ENCODE measurements around the gene FERMT3. TPM values are rescaled to one million over a fixed set of nuclear protein-coding genes. Genes with fewer than 3 reads are reported as not detected.

The FERMT3 gene
- total and polyA plus RNA-seq, 2 of the 13 experiments (the other 11 are each of a cell fraction or from before 2014, with no cell fraction given): 0.29 TPM; not detected in 1

DNA sequence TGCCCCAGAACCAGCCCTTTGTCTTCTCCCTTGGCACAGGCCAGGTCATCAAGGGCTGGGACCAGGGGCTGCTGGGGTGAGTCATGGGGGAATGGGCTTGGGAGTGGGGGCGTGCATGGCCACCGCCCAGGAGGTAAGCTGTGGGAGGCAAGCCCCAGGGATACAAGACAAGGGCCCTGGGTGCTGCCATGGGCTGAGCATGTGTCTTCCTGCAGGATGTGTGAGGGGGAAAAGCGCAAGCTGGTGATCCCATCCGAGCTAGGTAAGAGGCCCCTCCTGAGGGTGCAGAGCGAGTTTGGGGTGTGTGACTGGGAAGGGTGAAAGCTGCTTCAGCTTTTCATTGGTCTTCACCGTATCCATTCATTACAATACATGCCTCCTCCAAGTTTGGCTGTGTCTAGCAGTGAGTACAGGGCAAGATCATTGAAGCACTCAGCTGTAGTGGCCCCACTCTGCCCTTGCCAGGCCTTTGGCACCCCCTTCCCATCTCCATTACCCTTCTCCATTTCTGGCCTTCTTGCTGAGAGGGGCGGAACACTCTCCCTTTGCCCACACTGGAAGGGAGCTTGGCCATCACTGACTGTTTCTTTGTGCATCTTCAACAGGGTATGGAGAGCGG is 36.8 kb downstream of the FERMT3 start:
- H3K9me3 ChIP-seq (ENCODE audit: low read length): no peaks in the 10 kb centered on the region
- no peak for FAIRE-seq
- no peak for ATAC-seq
- 99% methylated on average over 8 of the region's 8 CpGs for WGBS (ENCODE audit: low lambda C conversion rate)
- H3K79me2 ChIP-seq (ENCODE audit: insufficient read depth, low read length): peaks cover 26% of the 10 kb centered on the region
- CTCF ChIA-PET (ENCODE audit: low intra/inter-chr PET ratio, low total read pairs): no interaction called here
- H3K4me2 ChIP-seq (ENCODE audit: low read depth, low read length): peak overlapping the region; percentile 95
- no peaks in the 10 kb centered on the region; a peak in 1 of 5 replicates for H3K27me3 ChIP-seq (ENCODE audit: control insufficient read depth in 1 of 2, insufficient read depth in 2 of 2, low read length in 2 of 2)
- in situ Hi-C loops (cut with HindIII; ENCODE audit: extremely low pct_ligation_motif_present, low pct_unique_long_range_greater_than_20kb) (loop anchor here (5.0 kb wide), 1 partner anchor 59 kb away; the partner anchor contains the start of gene CATSPERZ), intact Hi-C loops (cut with micrococcal nuclease; ENCODE audit: unreplicated experiment) (loop anchor here (5.0 kb wide), 1 partner anchor 56 kb away; the partner anchor contains the start of gene STIP1)
- H4K20me1 ChIP-seq (ENCODE audit: insufficient read depth, low read length): no peaks in the 10 kb centered on the region
- no TSS peak for BruUV-seq (replicated peaks)
- peak overlapping the region; percentile 13; the same call in 1 of the 2 replicates for H3K9ac ChIP-seq (ENCODE audit: insufficient read depth, low read depth, low read length)
- H2AFZ ChIP-seq (ENCODE audit: low read length): no peak overlapping the region
- H3K36me3 ChIP-seq (replicated peaks in 1 of 2; ENCODE audit: control insufficient read depth in 1 of 2, insufficient read depth in 2 of 2, low read length in 2 of 2): peaks cover 0 to 11% of the 10 kb centered on the region in 2 experiments; a peak in 3 of 5 replicates
- no peak for DNase-seq (ENCODE audit: low spot score)
- peak overlapping the region in 1 of 3 experiments; percentile 20; a peak in 1 of 6 replicates for H3K4me3 ChIP-seq (replicated peaks in 1 of 3; ENCODE audit: insufficient read depth in 1 of 3, low read depth in 2 of 3, low read length in 3 of 3)
- no peak overlapping the region for H3K27ac ChIP-seq (ENCODE audit: extremely low read length, insufficient read depth, low read length)
- POLR2A ChIA-PET: interaction anchor here (1.2 to 8.3 kb wide), 5 partner anchors 17 to 67 kb away, joined by 3 to 113 read pairs (median 15); partner anchors contain the start of genes NUDT22 and TRPT1
- H3K4me1 ChIP-seq (ENCODE audit: insufficient read depth, low read length): peaks cover 52% of the 10 kb centered on the region
- TF ChIP-seq AGO2 (optimal IDR thresholded peaks at IDR 0.05; ENCODE audit: low read depth, low read length): peak; percentile 87
- TF ChIP-seq, protein P1, sequence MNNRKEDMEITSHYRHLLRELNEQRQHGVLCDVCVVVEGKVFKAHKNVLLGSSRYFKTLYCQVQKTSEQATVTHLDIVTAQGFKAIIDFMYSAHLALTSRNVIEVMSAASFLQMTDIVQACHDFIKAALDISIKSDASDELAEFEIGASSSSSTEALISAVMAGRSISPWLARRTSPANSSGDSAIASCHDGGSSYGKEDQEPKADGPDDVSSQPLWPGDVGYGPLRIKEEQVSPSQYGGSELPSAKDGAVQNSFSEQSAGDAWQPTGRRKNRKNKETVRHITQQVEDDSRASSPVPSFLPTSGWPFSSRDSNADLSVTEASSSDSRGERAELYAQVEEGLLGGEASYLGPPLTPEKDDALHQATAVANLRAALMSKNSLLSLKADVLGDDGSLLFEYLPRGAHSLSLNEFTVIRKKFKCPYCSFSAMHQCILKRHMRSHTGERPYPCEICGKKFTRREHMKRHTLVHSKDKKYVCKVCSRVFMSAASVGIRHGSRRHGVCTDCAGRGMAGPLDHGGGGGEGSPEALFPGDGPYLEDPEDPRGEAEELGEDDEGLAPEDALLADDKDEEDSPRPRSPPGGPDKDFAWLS (CRISPR knock-in tag; IDR thresholded peaks at IDR 0.05; ENCODE audit: borderline replicate concordance): no peak
- TF ChIP-seq, protein P2, sequence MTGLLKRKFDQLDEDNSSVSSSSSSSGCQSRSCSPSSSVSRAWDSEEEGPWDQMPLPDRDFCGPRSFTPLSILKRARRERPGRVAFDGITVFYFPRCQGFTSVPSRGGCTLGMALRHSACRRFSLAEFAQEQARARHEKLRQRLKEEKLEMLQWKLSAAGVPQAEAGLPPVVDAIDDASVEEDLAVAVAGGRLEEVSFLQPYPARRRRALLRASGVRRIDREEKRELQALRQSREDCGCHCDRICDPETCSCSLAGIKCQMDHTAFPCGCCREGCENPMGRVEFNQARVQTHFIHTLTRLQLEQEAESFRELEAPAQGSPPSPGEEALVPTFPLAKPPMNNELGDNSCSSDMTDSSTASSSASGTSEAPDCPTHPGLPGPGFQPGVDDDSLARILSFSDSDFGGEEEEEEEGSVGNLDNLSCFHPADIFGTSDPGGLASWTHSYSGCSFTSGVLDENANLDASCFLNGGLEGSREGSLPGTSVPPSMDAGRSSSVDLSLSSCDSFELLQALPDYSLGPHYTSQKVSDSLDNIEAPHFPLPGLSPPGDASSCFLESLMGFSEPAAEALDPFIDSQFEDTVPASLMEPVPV (CRISPR knock-in tag; IDR thresholded peaks at IDR 0.05): no peak
- peak in 1 of 2 experiments; percentile 15; a peak in 1 of 4 replicates for TF ChIP-seq POLR2A (IDR thresholded peaks at IDR 0.05; ENCODE audit: insufficient read depth in 1 of 2, low read depth in 2 of 2, low read length in 2 of 2)
- TF ChIP-seq, protein P3, sequence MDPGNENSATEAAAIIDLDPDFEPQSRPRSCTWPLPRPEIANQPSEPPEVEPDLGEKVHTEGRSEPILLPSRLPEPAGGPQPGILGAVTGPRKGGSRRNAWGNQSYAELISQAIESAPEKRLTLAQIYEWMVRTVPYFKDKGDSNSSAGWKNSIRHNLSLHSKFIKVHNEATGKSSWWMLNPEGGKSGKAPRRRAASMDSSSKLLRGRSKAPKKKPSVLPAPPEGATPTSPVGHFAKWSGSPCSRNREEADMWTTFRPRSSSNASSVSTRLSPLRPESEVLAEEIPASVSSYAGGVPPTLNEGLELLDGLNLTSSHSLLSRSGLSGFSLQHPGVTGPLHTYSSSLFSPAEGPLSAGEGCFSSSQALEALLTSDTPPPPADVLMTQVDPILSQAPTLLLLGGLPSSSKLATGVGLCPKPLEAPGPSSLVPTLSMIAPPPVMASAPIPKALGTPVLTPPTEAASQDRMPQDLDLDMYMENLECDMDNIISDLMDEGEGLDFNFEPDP (CRISPR knock-in tag; conservative IDR thresholded peaks at IDR 0.05): no peak
- no peak for TF ChIP-seq ZNF790 (CRISPR knock-in tag; IDR thresholded peaks at IDR 0.05; ENCODE audit: borderline replicate concordance)
- no peak for TF ChIP-seq BHLHE40 (IDR thresholded peaks at IDR 0.05; ENCODE audit: low read length)
- TF ChIP-seq RBFOX2 (IDR thresholded peaks at IDR 0.05; ENCODE audit: low read depth, low read length): peak; percentile 48
- TF ChIP-seq MED8 (CRISPR knock-in tag; IDR thresholded peaks at IDR 0.05; ENCODE audit: insufficient replicate concordance): peak; percentile 3
- TF ChIP-seq ZNF317 (CRISPR knock-in tag; IDR thresholded peaks at IDR 0.05): no peak
- TF ChIP-seq HDAC6 (IDR thresholded peaks at IDR 0.05; ENCODE audit: low read depth, low read length): no peak
- no peak for TF ChIP-seq RBM22 (optimal IDR thresholded peaks at IDR 0.05; ENCODE audit: low read length)
- no peak for TF ChIP-seq EP300 (IDR thresholded peaks at IDR 0.05; ENCODE audit: low read depth in 2 of 2, low read length in 2 of 2)
- TF ChIP-seq EP300 (CRISPR knock-in tag; IDR thresholded peaks at IDR 0.05; ENCODE audit: borderline replicate concordance): no peak
- TF ChIP-seq ELF1 (CRISPR knock-in tag; IDR thresholded peaks at IDR 0.05): no peak
- 0 out of 2 replicates have a peak, but pooled peaks have one; percentile 5 for TF ChIP-seq KDM2A (CRISPR knock-in tag; IDR thresholded peaks at IDR 0.05; ENCODE audit: borderline replicate concordance, low read depth)
- TF ChIP-seq MIER3 (CRISPR knock-in tag; IDR thresholded peaks at IDR 0.05; ENCODE audit: borderline replicate concordance): no peak
- TF ChIP-seq ZC3H13 (CRISPR knock-in tag; IDR thresholded peaks at IDR 0.05): 0 out of 2 replicates have a peak, but pooled peaks have one; percentile 10
- TF ChIP-seq FIP1L1 (IDR thresholded peaks at IDR 0.05; ENCODE audit: borderline replicate concordance, insufficient read depth, low read depth, low read length): no peak
- no peak for TF ChIP-seq ZNF207 (IDR thresholded peaks at IDR 0.05; ENCODE audit: borderline replicate concordance)
